Activated naive CD8-positive, alpha-beta T cell (primary cell): ENCODE results near the gene TNS1.
"Not testable (repeated sequence)": the region's sequence is repeated elsewhere in the genome, so short reads cannot be mapped to it uniquely, and the experiment has no call there.

ENCODE experiments used
- H3K27ac Mint-ChIP-seq: one replicate; pipeline ENCODE4 v1.8.0; 2021; ENCODE audit warnings: mixed read lengths
- H3K27me3 Mint-ChIP-seq: one replicate; pipeline ENCODE4 v1.8.0; 2021; ENCODE audit warnings: mixed read lengths
- H3K36me3 Mint-ChIP-seq: one replicate; pipeline ENCODE4 v1.8.0; 2021; ENCODE audit warnings: mixed read lengths
- H3K4me1 Mint-ChIP-seq: one replicate; pipeline ENCODE4 v1.8.0; 2021; ENCODE audit warnings: low read depth, mixed read lengths
- H3K4me3 Mint-ChIP-seq: one replicate; pipeline ENCODE4 v1.8.0; 2021; ENCODE audit warnings: mild to moderate bottlenecking, mixed read lengths
- H3K9me3 Mint-ChIP-seq: one replicate; pipeline ENCODE4 v1.8.0; 2021; ENCODE audit warnings: low read depth, mixed read lengths

The TNS1 gene

GRCh38 chr2:217813828-217814227 lies 189.0 kb downstream of the TNS1 start:
- no peaks in the 10 kb centered on the region for H3K9me3 Mint-ChIP-seq
- no peaks in the 10 kb centered on the region for H3K36me3 Mint-ChIP-seq
- H3K27me3 Mint-ChIP-seq = no peaks in the 10 kb centered on the region

GRCh38 chr2:217812170-217812569 lies 190.6 kb downstream of the TNS1 start:
- H3K4me3 Mint-ChIP-seq = no peak overlapping the region
- no peaks in the 10 kb centered on the region for H3K9me3 Mint-ChIP-seq
- no peaks in the 10 kb centered on the region for H3K4me1 Mint-ChIP-seq
- H3K36me3 Mint-ChIP-seq = no peaks in the 10 kb centered on the region
- no peak overlapping the region for H3K27ac Mint-ChIP-seq
- H3K27me3 Mint-ChIP-seq = no peaks in the 10 kb centered on the region

More at GRCh38 chr2:217813828-217814227, 189.0 kb downstream of the TNS1 start:
- no peak overlapping the region for H3K27ac Mint-ChIP-seq
- no peak overlapping the region for H3K4me3 Mint-ChIP-seq
- no peaks in the 10 kb centered on the region for H3K4me1 Mint-ChIP-seq

- Mint-ChIP-seq H3K36me3 (no peaks in the 10 kb centered on the region), H3K4me1 (no peaks in the 10 kb centered on the region), H3K9me3 (no peaks in the 10 kb centered on the region), H3K27ac (no peak overlapping the region), H3K27me3 (no peaks in the 10 kb centered on the region), H3K4me3 (no peak overlapping the region)
Observed at GRCh38 chr2:217810260-217810659, 192.5 kb downstream of the TNS1 start.

GRCh38 chr2:217809736-217810135 lies 193.1 kb downstream of the TNS1 start:
- Mint-ChIP-seq H3K4me3 (no peak overlapping the region), H3K9me3 (no peaks in the 10 kb centered on the region), H3K27me3 (no peaks in the 10 kb centered on the region), H3K27ac (no peak overlapping the region), H3K36me3 (no peaks in the 10 kb centered on the region), H3K4me1 (no peaks in the 10 kb centered on the region)

GRCh38 chr2:217808967-217809366 lies 193.8 kb downstream of the TNS1 start:
- H3K27ac Mint-ChIP-seq, H3K4me1 Mint-ChIP-seq, H3K27me3 Mint-ChIP-seq, H3K9me3 Mint-ChIP-seq, H3K4me3 Mint-ChIP-seq, H3K36me3 Mint-ChIP-seq: not testable (repeated sequence)

GRCh38 chr2:217808326-217808725 lies 194.5 kb downstream of the TNS1 start:
- Mint-ChIP-seq H3K4me1 (no peaks in the 10 kb centered on the region), H3K4me3 (no peak overlapping the region), H3K27me3 (no peaks in the 10 kb centered on the region), H3K36me3 (no peaks in the 10 kb centered on the region), H3K9me3 (no peaks in the 10 kb centered on the region), H3K27ac (no peak overlapping the region)

GRCh38 chr2:217807753-217808152 lies 195.0 kb downstream of the TNS1 start:
- no peaks in the 10 kb centered on the region for H3K27me3 Mint-ChIP-seq
- no peaks in the 10 kb centered on the region for H3K9me3 Mint-ChIP-seq
- no peak overlapping the region for H3K27ac Mint-ChIP-seq
- no peak overlapping the region for H3K4me3 Mint-ChIP-seq
- H3K36me3 Mint-ChIP-seq = no peaks in the 10 kb centered on the region
- H3K4me1 Mint-ChIP-seq = no peaks in the 10 kb centered on the region

- Mint-ChIP-seq H3K27ac (no peak overlapping the region), H3K4me3 (no peak overlapping the region), H3K36me3 (no peaks in the 10 kb centered on the region), H3K9me3 (no peaks in the 10 kb centered on the region), H3K27me3 (no peaks in the 10 kb centered on the region), H3K4me1 (no peaks in the 10 kb centered on the region)
Observed at GRCh38 chr2:217807025-217807424, 195.8 kb downstream of the TNS1 start.

- no peak overlapping the region for H3K4me3 Mint-ChIP-seq
- H3K27ac Mint-ChIP-seq = no peak overlapping the region
- no peaks in the 10 kb centered on the region for H3K9me3 Mint-ChIP-seq
- H3K36me3 Mint-ChIP-seq = no peaks in the 10 kb centered on the region
- H3K4me1 Mint-ChIP-seq = no peaks in the 10 kb centered on the region
- no peaks in the 10 kb centered on the region for H3K27me3 Mint-ChIP-seq
Observed at GRCh38 chr2:217806482-217806765, 196.4 kb downstream of the TNS1 start.

GRCh38 chr2:217805668-217806481 lies 196.9 kb downstream of the TNS1 start:
- H3K27ac Mint-ChIP-seq = no peak overlapping the region
- H3K9me3 Mint-ChIP-seq = no peaks in the 10 kb centered on the region
- H3K36me3 Mint-ChIP-seq = no peaks in the 10 kb centered on the region
- H3K4me1 Mint-ChIP-seq = no peaks in the 10 kb centered on the region
- no peak overlapping the region for H3K4me3 Mint-ChIP-seq
- H3K27me3 Mint-ChIP-seq = no peaks in the 10 kb centered on the region

- Mint-ChIP-seq H3K27me3 (no peaks in the 10 kb centered on the region), H3K36me3 (no peaks in the 10 kb centered on the region)
Observed at GRCh38 chr2:217804791-217805667, 197.8 kb downstream of the TNS1 start.

GRCh38 chr2:217804338-217804737 lies 198.5 kb downstream of the TNS1 start:
- H3K4me1 Mint-ChIP-seq = no peaks in the 10 kb centered on the region
- no peak overlapping the region for H3K4me3 Mint-ChIP-seq
- no peaks in the 10 kb centered on the region for H3K36me3 Mint-ChIP-seq
- no peak overlapping the region for H3K27ac Mint-ChIP-seq
- no peaks in the 10 kb centered on the region for H3K27me3 Mint-ChIP-seq
- no peaks in the 10 kb centered on the region for H3K9me3 Mint-ChIP-seq

More at GRCh38 chr2:217804791-217805667, 197.8 kb downstream of the TNS1 start:
- Mint-ChIP-seq H3K9me3 (no peaks in the 10 kb centered on the region), H3K4me1 (no peaks in the 10 kb centered on the region), H3K4me3 (no peak overlapping the region), H3K27ac (no peak overlapping the region)

- Mint-ChIP-seq H3K4me1 (no peaks in the 10 kb centered on the region), H3K9me3 (no peaks in the 10 kb centered on the region), H3K36me3 (no peaks in the 10 kb centered on the region)
Observed at GRCh38 chr2:217803653-217803960, 199.2 kb downstream of the TNS1 start.

GRCh38 chr2:217802876-217803652 lies 199.7 kb downstream of the TNS1 start:
- H3K36me3 Mint-ChIP-seq = no peaks in the 10 kb centered on the region
- no peak overlapping the region for H3K27ac Mint-ChIP-seq
- no peaks in the 10 kb centered on the region for H3K9me3 Mint-ChIP-seq
- H3K4me1 Mint-ChIP-seq = no peaks in the 10 kb centered on the region
- H3K27me3 Mint-ChIP-seq = no peaks in the 10 kb centered on the region
- H3K4me3 Mint-ChIP-seq = no peak overlapping the region

More at GRCh38 chr2:217803653-217803960, 199.2 kb downstream of the TNS1 start:
- H3K27ac Mint-ChIP-seq = no peak overlapping the region
- no peaks in the 10 kb centered on the region for H3K27me3 Mint-ChIP-seq
- no peak overlapping the region for H3K4me3 Mint-ChIP-seq

- Mint-ChIP-seq H3K4me3 (no peak overlapping the region), H3K27ac (no peak overlapping the region), H3K36me3 (no peaks in the 10 kb centered on the region), H3K27me3 (no peaks in the 10 kb centered on the region), H3K9me3 (no peaks in the 10 kb centered on the region), H3K4me1 (no peaks in the 10 kb centered on the region)
Observed at GRCh38 chr2:217802266-217802665, 200.5 kb downstream of the TNS1 start.
